ENCODE results near the gene LAPTM4A. TPM values are rescaled to one million over a fixed set of nuclear protein-coding genes. Genes with fewer than 3 reads are reported as not detected.

The LAPTM4A gene
- total and polyA plus RNA-seq, 2 experiments from 2014 or later: 255 to 455 TPM

- Histone ChIP-seq H3K79me2 (peaks cover 10% of the 10 kb centered on the region), H3K9me3 (ENCODE audit: low read depth) (no peaks in the 10 kb centered on the region), H3K4me2 (peak overlapping the region; percentile 87), H3K9me2 (replicated peaks; ENCODE audit: insufficient read depth) (no peaks in the 10 kb centered on the region), H3K4me3 (peak overlapping the region; percentile 67), H3K4me1 (ENCODE audit: insufficient read depth) (no peaks in the 10 kb centered on the region), H4K20me1 (ENCODE audit: insufficient read depth, poor library complexity, severe bottlenecking) (no peaks in the 10 kb centered on the region), H3K27ac (peak overlapping the region; percentile 45), H2AFZ (peak overlapping the region; percentile 98), H3K36me3 (replicated peaks; ENCODE audit: insufficient read depth, low read depth) (no peaks in the 10 kb centered on the region), H3K27me3 (no peaks in the 10 kb centered on the region)
- 16% methylated on average over 10 of the region's 10 CpGs for WGBS (ENCODE audit: low lambda C conversion rate, missing lambda C conversion rate)
- TF ChIP-seq EZH2 (IDR thresholded peaks at IDR 0.05; ENCODE audit: borderline replicate concordance) (no peak), EZH2phosphoT487 (IDR thresholded peaks at IDR 0.05; ENCODE audit: low read depth, severe bottlenecking, unreplicated experiment) (no peak), CTCF (IDR thresholded peaks at IDR 0.05; ENCODE audit: poor library complexity) (no peak)
- no peak for DNase-seq (ENCODE audit: low spot score)
These were observed 61.1 kb downstream of the LAPTM4A start for GRCh38 chr2:19990416-19990728.

DNA sequence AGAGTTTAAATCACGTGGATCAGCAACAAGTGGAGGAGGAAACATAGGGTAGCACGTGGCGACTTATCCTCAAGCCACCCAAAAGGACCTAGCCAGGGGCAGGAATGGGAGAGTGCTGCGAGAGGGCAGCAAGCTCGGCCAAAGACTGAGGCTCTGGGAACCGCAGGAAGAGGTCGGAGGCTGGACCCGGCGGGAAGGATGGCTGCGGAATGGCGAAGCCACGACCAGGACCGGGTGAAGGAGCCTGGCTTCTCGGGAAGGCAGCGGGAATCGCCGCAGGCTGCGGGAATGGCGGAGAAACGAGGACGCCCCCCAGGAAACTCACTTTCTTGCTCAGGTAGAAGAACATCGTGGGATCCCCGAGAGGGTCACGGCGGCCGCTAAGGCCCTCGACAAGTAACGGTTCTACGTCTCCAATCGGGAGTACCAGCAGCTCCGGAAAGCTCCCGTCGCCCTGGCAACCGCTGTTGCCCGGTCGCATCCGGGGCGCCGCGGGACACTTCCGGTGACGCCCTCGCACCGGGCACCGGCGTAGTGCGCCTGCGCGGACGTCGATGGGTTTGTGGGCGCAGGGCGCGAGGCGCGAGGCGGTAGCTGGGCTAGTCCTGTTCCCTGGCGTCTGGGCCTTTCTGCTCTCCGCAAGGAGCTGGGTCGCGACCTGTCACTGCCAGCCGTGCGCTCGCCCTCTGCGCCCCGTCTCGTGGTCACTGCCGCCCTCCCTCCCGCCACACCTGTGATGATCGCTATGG is 61.6 kb downstream of the LAPTM4A start, which contains the start of gene WDR35:
WDR35 (minus strand) TSS at position 439 of the 749 bp plus-strand sequence; CDS start at position 349, 90 bp downstream.
- peak within 1 kb of the TSS; percentile 45 for H3K27ac ChIP-seq
- peak within 1 kb of the TSS; percentile 98 for H2AFZ ChIP-seq
- no peaks in the 10 kb centered on the region for H3K9me2 ChIP-seq (replicated peaks; ENCODE audit: insufficient read depth)
- H3K4me3 ChIP-seq: peak within 1 kb of the TSS; percentile 67
- H3K27me3 ChIP-seq: no peaks in the 10 kb centered on the region
- peak within 1 kb of the TSS; percentile 87 for H3K4me2 ChIP-seq
- no peaks in the 10 kb centered on the region for H4K20me1 ChIP-seq (ENCODE audit: insufficient read depth, poor library complexity, severe bottlenecking)
- TF ChIP-seq CTCF (IDR thresholded peaks at IDR 0.05; ENCODE audit: poor library complexity) (no peak), EZH2phosphoT487 (IDR thresholded peaks at IDR 0.05; ENCODE audit: low read depth, severe bottlenecking, unreplicated experiment) (no peak), EZH2 (IDR thresholded peaks at IDR 0.05; ENCODE audit: borderline replicate concordance) (no peak)
- peak; percentile 95 for DNase-seq (ENCODE audit: low spot score)
- WGBS (ENCODE audit: low lambda C conversion rate, missing lambda C conversion rate): 1% methylated on average over 67 of the region's 70 CpGs
- no peaks in the 10 kb centered on the region for H3K9me3 ChIP-seq (ENCODE audit: low read depth)
- H3K4me1 ChIP-seq (ENCODE audit: insufficient read depth): no peaks in the 10 kb centered on the region
- H3K36me3 ChIP-seq (replicated peaks; ENCODE audit: insufficient read depth, low read depth): no peaks in the 10 kb centered on the region
- peaks cover 10% of the 10 kb centered on the region for H3K79me2 ChIP-seq

DNA sequence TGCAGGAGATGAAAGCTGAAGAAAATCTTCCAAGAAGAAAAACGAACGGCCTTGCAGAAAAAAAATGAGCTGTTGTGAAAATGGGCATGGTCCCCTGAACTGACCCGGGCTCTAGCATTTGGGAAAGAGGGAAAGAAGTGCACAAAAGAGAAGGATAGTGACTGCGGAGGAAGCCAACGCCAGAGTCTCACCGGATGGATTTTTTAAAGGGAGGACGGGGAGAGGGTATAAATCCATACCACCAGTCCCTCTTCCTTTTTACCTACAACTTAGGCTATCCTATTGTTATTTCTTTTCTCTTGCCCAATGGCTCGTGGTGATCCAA is 62.1 kb downstream of the LAPTM4A start:
- Histone ChIP-seq H3K9me2 (replicated peaks; ENCODE audit: insufficient read depth) (no peaks in the 10 kb centered on the region), H2AFZ (peak overlapping the region; percentile 98), H3K4me2 (peak overlapping the region; percentile 87), H4K20me1 (ENCODE audit: insufficient read depth, poor library complexity, severe bottlenecking) (no peaks in the 10 kb centered on the region), H3K4me1 (ENCODE audit: insufficient read depth) (no peaks in the 10 kb centered on the region), H3K36me3 (replicated peaks; ENCODE audit: insufficient read depth, low read depth) (no peaks in the 10 kb centered on the region), H3K27me3 (no peaks in the 10 kb centered on the region), H3K4me3 (peak overlapping the region; percentile 67), H3K79me2 (peaks cover 10% of the 10 kb centered on the region), H3K27ac (peak overlapping the region; percentile 23), H3K9me3 (ENCODE audit: low read depth) (no peaks in the 10 kb centered on the region)
- no peak for DNase-seq (ENCODE audit: low spot score)
- TF ChIP-seq EZH2 (IDR thresholded peaks at IDR 0.05; ENCODE audit: borderline replicate concordance) (no peak), CTCF (IDR thresholded peaks at IDR 0.05; ENCODE audit: poor library complexity) (no peak), EZH2phosphoT487 (IDR thresholded peaks at IDR 0.05; ENCODE audit: low read depth, severe bottlenecking, unreplicated experiment) (no peak)
- 4% methylated on average over 8 of the region's 8 CpGs for WGBS (ENCODE audit: low lambda C conversion rate, missing lambda C conversion rate)
